GM18517 (cell line): ENCODE results near the gene DNAH11.
"Not testable (repeated sequence)": the region's sequence is repeated elsewhere in the genome, so short reads cannot be mapped to it uniquely, and the experiment has no call there.

Experiments
- ATAC-seq: cut with Tn5 transposase; IDR thresholded peaks from one replicate; pipeline ENCODE4 v1.9.1; 2021; ENCODE audit warnings: mild to moderate bottlenecking, moderate library complexity; ENCODE audit not compliant: unreplicated experiment

Gene DNAH11

DNA sequence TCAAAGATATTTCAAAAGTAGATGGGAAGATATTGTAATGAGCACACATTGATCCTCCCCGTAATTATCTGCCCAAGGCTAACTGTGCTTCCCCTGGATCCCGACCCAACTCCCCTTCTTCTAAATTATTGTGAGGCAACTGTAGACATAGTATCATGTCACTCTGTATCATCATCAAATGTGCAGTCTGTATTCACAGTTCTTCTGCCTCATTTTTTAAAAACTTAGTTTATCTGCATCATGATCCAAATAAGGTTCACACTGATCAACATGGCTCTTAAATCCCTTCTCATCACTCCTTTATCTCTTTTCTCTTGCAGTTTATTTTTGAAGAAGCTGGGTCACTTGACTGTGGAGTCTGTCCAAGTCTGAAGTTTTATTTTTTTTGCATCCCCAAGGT is 375.4 kb downstream of the DNAH11 start:
- ATAC-seq = no peak

DNA sequence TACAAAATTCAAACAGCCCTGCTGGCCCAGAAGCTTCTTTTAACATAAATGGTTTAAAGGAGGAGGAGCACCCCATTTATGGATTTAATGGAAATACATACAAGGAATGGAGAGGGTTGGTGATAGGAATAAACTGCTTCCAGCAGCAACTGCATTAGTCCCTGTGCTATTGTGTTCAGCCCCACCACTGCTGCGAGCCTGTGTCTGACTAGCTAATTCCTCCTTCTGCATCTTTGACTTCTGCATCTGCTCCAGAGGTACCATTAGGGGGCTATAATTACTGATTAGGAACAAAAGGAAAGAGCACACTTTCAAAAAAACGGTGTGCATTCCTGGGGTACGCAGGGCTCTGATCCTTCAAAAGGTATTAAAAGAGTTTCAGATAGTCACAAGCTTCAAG is 378.1 kb downstream of the DNAH11 start:
- no peak for ATAC-seq

- ATAC-seq = no peak
Measured at GRCh38 chr7:21922605-21923004, 379.8 kb downstream of the DNAH11 start.

DNA sequence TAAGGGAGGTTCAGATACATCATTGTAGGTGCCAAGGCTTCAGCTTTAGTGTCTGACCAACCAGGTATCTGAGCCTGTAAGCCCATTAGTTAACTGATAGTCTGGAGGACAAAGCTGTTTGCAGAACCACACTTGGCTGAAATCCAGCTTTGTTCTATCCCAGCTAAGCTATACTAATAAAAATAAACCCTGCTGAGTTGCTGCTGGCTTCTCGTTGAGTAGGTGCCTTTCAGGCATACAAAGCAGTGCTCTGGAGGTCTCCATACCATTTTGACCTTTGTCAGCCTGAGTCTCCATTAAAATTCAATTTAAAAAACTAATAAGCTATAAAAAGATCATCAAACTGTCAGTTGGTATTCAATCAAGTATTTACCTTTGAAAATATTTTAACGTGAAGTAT is 380.8 kb downstream of the DNAH11 start:
- ATAC-seq = no peak

DNA sequence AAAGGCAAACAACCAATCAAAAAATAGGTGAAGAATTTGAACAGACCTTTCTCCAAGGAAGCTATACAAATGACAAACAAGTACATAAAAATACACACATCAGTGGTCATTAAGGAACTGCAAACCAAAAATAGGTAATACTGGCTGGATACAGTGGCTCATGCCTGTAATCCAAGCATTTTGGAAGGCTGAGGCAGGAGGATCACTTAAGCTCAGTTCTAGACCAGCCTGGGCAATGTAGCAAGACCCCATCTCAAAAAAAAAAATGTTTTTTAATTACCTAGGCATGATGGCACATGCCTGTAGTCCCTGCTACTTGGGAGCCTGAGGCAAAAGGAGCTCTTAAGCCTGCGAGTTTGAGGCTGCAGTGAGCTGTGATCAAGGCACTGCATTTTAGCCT is 383.6 kb downstream of the DNAH11 start:
- no peak for ATAC-seq

DNA sequence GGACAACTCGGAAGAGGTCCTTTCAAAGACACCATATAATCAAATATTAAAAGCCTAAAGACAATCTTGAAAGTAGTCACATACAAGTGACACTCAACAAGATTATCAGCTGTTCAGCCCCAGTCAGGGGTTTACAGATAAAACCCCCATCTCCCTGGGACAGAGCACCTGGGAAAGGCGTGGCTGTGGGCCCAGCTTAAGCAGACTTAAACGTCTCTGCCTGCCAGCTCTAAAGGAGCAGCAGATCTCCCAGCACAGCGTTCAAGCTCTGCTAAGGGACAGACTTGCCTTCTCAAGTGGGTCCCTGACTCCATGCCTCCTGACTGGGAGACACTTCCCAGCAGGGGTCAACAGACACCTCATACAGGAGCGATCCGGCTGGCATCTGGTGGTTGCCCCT is 384.9 kb downstream of the DNAH11 start:
- ATAC-seq = no peak

DNA sequence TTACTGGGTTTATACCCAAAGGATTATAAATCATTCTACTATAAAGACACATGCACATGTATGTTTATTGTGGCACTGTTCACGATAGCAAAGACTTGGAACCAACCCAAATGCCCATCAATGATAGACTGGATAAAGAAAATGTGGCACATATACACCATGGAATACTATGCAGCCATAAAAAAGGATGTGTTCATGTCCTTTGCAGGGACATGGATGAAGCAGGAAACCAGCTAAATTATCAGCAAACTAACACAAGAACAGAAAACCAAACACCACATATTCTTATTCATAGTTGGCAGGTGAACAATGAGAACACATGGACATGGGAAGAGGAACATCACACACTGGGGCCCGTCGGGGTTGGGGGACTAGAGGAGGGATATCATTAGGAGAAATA is 390.5 kb downstream of the DNAH11 start:
- ATAC-seq = not testable (repeated sequence)

DNA sequence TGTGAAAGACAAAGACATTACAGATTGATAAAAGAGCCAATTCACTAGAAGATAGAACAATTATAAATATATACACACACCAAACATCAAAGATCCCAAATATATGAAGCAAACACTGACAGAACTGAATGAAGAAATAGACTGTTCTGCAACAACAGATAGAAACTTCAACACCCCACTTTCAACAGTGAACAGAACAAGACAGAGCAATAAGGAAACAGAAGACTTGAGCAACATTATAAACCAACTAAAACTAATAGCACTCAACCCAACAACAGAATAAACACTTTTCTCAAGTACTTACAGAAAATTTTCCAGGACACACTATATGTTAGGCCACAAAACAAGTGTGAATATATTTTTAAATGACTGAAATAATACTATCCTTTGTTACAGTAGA is 392.0 kb downstream of the DNAH11 start:
- ATAC-seq = no peak

- ATAC-seq = no peak
Measured at GRCh38 chr7:21938463-21938862, 395.6 kb downstream of the DNAH11 start.

GRCh38 chr7:21939136-21939857 is 396.5 kb downstream of the DNAH11 start:
- peak; percentile 82 for ATAC-seq

DNA sequence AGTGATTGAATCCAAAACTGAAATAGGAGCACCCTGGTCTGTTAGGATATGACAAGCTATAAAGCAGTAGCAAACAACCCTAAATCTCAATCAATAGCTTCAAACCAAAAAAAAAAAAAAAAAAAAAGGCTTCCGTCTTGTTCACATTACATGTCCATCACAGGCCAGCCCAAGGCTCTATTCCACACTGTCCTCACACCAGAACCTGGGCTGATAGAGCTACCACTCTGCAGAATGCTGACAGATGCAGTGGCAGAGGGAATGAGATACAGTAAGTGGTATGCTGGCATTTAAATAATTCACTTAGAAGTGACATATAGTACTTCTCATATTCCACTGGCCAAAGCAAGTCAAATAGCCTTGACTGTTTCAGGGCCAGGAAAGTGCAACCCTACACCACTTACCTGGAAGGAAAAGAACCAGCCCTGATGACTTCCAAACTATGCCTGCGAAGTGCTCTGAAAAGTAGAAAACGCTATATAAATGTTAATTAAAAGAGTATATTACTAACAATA is 397.1 kb downstream of the DNAH11 start:
- no peak for ATAC-seq

DNA sequence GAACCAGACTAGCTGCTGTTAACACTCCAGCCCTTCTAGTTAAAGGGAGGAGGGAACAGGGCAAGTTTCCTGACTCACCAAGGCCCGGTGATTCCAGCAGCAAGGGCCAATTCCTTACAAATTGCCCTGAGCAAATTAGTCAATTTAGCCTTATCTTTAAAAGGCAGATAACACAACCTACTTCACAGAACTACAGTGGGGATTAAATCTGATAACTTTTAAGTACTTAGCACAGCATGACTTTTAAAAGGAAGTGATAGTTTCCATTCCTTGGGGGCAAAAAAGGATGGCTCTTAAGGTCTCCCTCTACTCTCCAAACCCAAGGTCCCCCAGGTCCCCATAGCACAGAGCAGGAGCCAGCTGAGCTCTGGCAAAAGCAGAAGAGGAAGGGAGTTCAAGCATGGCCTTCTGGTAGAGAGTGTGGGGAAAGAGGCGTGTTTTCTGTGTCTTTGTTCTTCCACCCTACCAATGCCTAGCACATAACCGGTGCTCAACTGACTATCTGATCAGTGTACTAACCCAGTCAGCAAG is 398.8 kb downstream of the DNAH11 start:
- ATAC-seq = no peak

DNA sequence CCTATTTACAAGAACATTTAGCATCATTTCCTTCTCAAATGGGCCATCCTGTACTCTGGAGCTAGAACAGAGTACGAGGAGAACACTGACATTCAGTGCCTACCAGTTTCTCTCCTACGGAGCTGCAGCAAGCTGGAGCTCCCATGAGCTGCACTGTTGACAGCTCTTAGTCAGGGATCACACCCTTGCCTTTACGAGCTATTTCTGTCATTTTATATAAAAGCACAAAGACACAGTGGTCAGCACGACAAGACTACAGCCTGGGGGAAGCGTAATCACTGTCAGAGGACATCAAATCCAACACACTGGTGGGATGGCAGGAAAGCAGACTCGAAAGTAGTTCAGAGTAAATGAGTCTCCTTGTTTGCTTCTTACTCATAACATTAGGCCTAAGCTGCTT is 400.1 kb downstream of the DNAH11 start:
- no peak for ATAC-seq

- no peak for ATAC-seq
Measured at GRCh38 chr7:21943436-21943835, 400.6 kb downstream of the DNAH11 start.

GRCh38 chr7:21944616-21945453 is 402.0 kb downstream of the DNAH11 start:
- ATAC-seq = no peak

DNA sequence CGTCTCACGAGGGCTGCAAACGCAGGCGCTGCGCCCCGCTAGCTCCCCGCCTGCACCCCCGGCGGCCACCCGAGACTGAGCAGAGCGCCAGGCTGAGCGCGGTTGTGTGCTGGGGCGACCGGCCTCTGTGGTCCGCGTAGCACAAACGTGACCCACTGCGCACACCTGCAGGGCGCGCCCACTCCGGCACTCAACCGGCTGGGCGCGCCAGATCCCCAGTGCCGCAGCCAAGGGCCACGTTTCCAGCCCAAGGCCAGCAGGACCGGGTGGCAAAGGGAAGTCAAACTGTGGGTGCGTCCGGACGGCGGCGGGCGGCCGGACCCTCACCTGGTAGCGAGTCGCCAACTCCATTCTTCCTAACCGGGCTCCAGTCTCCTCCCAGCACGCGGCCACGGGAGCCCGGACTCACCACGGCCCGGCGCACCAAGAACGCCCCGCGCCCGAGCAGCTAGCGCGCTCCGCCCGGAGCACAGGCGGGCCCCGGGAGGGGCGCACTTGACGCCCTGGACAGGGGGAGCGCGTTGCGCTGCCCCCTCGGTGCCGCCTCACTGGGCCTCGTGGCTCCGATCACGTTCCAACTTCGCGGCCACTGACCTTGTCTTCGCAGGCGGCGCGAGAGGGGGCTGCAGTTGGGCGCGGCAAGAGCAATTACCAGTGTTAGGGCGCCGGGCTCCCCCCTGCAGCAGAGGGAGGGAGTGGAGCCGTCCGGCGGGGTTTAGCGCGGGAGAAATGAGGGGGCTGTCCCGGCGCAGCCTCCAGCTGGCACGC is 402.8 kb downstream of the DNAH11 start, which contains the start of gene CDCA7L:
Gene CDCA7L (minus strand): TSS at position 446 of the 768 bp plus-strand sequence. CDS start 95 bp downstream, at position 351.
- peak; percentile 86 for ATAC-seq

DNA sequence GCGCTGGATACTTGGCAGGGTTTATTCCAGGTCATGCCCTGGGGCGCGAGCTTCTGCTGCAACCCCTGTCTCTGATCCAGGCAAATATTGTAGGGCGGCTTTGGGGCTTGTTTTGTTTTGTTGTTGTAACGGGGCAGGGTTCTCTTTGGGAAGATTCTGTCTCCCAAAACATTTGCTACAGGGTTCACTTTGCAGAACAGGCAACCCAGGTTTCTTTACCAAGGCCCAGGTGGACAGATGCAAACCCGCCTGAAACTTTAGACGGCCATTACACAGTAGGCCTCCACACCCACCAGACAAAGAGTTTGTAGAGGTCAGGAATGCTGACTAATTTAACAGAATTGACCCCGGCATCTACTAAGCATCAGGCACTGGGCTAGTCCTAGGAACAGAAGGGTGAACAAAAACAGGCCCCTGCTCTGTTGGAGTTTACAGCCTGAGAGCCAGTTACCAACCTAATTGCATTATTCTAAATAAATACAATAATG is 403.4 kb downstream of the DNAH11 start:
- no peak for ATAC-seq

GRCh38 chr7:21947056-21947455 is 404.2 kb downstream of the DNAH11 start:
- no peak for ATAC-seq

DNA sequence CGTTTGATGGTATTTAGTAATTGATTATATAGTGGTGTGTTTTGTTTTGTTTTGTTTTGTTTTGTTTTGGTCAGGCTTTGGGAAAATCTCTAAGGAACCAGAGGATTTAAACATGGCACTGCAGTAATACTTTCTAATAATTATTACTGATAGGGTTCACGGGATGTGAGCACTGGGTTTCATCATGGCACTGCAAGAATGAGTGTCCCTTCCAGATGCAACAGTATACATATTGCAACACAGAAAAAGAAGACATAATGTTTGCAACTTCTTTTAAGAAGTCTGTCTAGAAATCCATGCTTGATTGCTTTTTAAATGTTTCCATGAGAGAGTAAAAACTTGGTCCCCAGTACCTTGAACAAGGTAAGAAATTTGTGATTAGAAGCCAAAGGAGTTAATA is 405.1 kb downstream of the DNAH11 start:
- ATAC-seq = no peak

GRCh38 chr7:21948364-21948763 is 405.5 kb downstream of the DNAH11 start:
- no peak for ATAC-seq
